Kidney (tissue), 14 donors: ENCODE data around the gene TBX21. TPM values are rescaled to one million over a fixed set of nuclear protein-coding genes. Genes with fewer than 3 reads are reported as not detected.

ENCODE experiments used
- DNase-seq, 5 donors: peaks; one replicate each; pipeline ENCODE4 v3.0.0-alpha.2; 2013 to 2020
- FAIRE-seq: peaks from 2 replicates; lab custom pipeline; 2012; peaks lifted over from hg19 to GRCh38; lab: Jason Lieb, UNC
- H3K27ac ChIP-seq, 2 donors: one replicate each; pipeline ENCODE4 v1.7.0; 2013; ENCODE audit warnings: low read depth in 2 of 2, low read length in 2 of 2, inconsistent platforms in 1 of 2
- H3K27me3 ChIP-seq: one replicate; pipeline ENCODE4 v1.7.1; 2013; ENCODE audit warnings: low read length, inconsistent platforms; ENCODE audit not compliant: control insufficient read depth, insufficient read depth
- H3K36me3 ChIP-seq, 3 donors: one replicate each; pipeline versions ENCODE4 v1.7.0 to v1.7.1; 2013; ENCODE audit warnings: low read length in 3 of 3, control low read depth in 1 of 3, inconsistent platforms in 1 of 3; ENCODE audit not compliant: insufficient read depth in 3 of 3, control insufficient read depth in 2 of 3
- H3K4me1 ChIP-seq, 3 donors: one replicate each; pipeline versions ENCODE4 v1.7.0 to v1.7.1; 2013; ENCODE audit warnings: low read length in 3 of 3, inconsistent platforms in 1 of 3, low read depth in 1 of 3; ENCODE audit not compliant: control insufficient read depth in 2 of 3, insufficient read depth in 2 of 3
- H3K4me3 ChIP-seq, 3 donors: one replicate each; pipeline versions ENCODE4 v1.7.0 to v1.8.1; 2013; ENCODE audit warnings: low read length in 3 of 3, control low read depth in 1 of 3, inconsistent platforms in 1 of 3
- H3K9ac ChIP-seq, 3 donors: one replicate each; pipeline versions ENCODE4 v1.7.0 to v1.7.1; 2013; ENCODE audit warnings: low read length in 3 of 3, control low read depth in 1 of 3, inconsistent platforms in 1 of 3
- H3K9me3 ChIP-seq, 3 donors: one replicate each; pipeline versions ENCODE4 v1.7.0 to v1.7.1; 2013; ENCODE audit warnings: low read length in 3 of 3, control low read depth in 1 of 3, inconsistent platforms in 1 of 3; ENCODE audit not compliant: control insufficient read depth in 2 of 3, insufficient read depth in 1 of 3
- intact Hi-C: fragments of 100-400 bp; cut with DNase I; formaldehyde crosslinking; loops from one replicate; pipeline ENCODE4 v1.11.1; 2022
- polyA plus RNA-seq: library from polyadenylated mRNA; stranded (reverse); fragments of 350-450 nt; fragmentation: Illumina TruSeq; extraction: RNeasy Lipid Tissue Mini Kit (QIAGEN cat#74804); gene quantifications from one replicate; pipeline ENCODE4 v1.2.3, GENCODE V29; 2014; ENCODE audit warnings: low read depth, low replicate concordance; ENCODE audit not compliant: insufficient read depth
- total RNA-seq: library from RNA; stranded (reverse); fragmentation: NEBNext Ultra II Directional; extraction: Animal tissue kit (Norgen Biotek cat#: 25700); gene quantifications from one replicate; pipeline ENCODE4 v1.2.1, GENCODE V29; 2021
- TF ChIP-seq, protein P1 (sequence below): IDR thresholded peaks from 3 replicates; pipeline ENCODE4 v1.5.1; 2012; ENCODE audit warnings: mild to moderate bottlenecking, moderate library complexity, borderline replicate concordance; ENCODE audit not compliant: insufficient read depth; ENCODE audit errors: extremely low read depth
- donor health status: control.
- donor health status: control.
- donor health status: control.
- donor health status: control.
- donor health status: control.
- donor health status: DM: yes; HTN: yes; CAD: no.
- donor health status: Normal renal cell carcinoma (clear cell type).

Gene TBX21
- total and polyA plus RNA-seq, 2 donors from 2014 or later = 0.24 to 1.9 TPM

DNA sequence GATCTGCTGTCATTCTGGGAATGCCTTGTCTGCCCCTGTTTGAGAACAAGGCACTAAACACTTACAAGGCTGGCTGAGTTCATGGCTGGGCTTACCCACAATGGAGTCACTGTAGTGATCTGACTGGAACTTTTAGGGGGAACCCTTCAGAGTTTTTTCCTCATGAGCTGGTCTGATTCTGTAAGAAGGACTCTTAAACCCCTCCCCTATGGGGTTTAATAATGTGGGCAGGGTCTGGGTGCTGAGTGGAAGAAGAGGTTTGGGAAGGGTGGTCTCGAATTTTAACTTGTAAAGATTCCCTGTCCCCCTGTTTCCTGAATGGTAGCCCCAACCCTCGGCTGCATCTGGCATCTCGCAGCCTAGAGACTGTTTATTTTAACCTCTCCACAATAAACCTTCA, 58.0 kb downstream of the TBX21 start:
- Histone ChIP-seq H3K9ac (no peak overlapping the region), H3K27me3 (peaks cover 25% of the 10 kb centered on the region), H3K4me1 (no peaks in the 10 kb centered on the region), H3K27ac (no peak overlapping the region), H3K9me3 (no peaks in the 10 kb centered on the region), H3K4me3 (no peak overlapping the region), H3K36me3 (no peaks in the 10 kb centered on the region)
- FAIRE-seq (no peak), DNase-seq (no peak)
- intact Hi-C loops = no loop called here
- TF ChIP-seq, protein P1, sequence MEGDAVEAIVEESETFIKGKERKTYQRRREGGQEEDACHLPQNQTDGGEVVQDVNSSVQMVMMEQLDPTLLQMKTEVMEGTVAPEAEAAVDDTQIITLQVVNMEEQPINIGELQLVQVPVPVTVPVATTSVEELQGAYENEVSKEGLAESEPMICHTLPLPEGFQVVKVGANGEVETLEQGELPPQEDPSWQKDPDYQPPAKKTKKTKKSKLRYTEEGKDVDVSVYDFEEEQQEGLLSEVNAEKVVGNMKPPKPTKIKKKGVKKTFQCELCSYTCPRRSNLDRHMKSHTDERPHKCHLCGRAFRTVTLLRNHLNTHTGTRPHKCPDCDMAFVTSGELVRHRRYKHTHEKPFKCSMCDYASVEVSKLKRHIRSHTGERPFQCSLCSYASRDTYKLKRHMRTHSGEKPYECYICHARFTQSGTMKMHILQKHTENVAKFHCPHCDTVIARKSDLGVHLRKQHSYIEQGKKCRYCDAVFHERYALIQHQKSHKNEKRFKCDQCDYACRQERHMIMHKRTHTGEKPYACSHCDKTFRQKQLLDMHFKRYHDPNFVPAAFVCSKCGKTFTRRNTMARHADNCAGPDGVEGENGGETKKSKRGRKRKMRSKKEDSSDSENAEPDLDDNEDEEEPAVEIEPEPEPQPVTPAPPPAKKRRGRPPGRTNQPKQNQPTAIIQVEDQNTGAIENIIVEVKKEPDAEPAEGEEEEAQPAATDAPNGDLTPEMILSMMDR = no peak

DNA sequence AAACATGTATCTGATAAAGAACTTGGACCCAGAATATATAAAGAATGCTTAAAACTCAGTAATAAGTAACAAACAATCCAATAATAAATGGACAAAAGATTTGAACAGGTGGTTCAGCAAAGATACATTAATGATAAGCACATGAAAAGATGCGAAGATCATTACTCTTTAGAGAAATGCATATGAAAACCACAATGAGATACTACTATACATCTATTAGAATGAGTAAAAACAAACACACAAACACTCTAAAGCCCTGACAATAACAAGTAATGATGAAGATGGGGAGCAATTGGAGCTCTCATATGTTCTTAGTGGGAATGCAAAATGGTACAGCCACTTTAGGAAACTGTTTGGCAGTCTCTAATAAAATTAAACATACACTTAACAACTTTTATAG, 59.4 kb downstream of the TBX21 start:
- TF ChIP-seq, protein P1 = no peak
- intact Hi-C loops = no loop called here
- no peak overlapping the region for H3K27ac ChIP-seq
- no peak overlapping the region for H3K9ac ChIP-seq
- peaks cover 25% of the 10 kb centered on the region for H3K27me3 ChIP-seq
- no peaks in the 10 kb centered on the region for H3K4me1 ChIP-seq
- FAIRE-seq (no peak), DNase-seq (no peak)
- H3K9me3 ChIP-seq = no peaks in the 10 kb centered on the region
- no peaks in the 10 kb centered on the region for H3K36me3 ChIP-seq
- H3K4me3 ChIP-seq = no peak overlapping the region

- Histone ChIP-seq H3K4me3 (no peak overlapping the region), H3K27me3 (peaks cover 25% of the 10 kb centered on the region), H3K4me1 (no peaks in the 10 kb centered on the region), H3K9ac (no peak overlapping the region), H3K36me3 (no peaks in the 10 kb centered on the region), H3K27ac (no peak overlapping the region), H3K9me3 (no peaks in the 10 kb centered on the region)
- FAIRE-seq (no peak), DNase-seq (no peak)
- intact Hi-C loops = no loop called here
- TF ChIP-seq, protein P1 = no peak
Measured at GRCh38 chr17:47792979-47793378, 59.9 kb downstream of the TBX21 start.

Other genes starting within 250 kb of the TBX21 start
- gene NPEPPS, start 202.1 kb upstream of the TBX21 start, total RNA-seq = 131 TPM
- 27.6 TPM for gene NPEPPS, start 202.1 kb upstream of the TBX21 start, polyA plus RNA-seq
- gene KPNB1, start 83.3 kb upstream of the TBX21 start, total RNA-seq = 220 TPM
- 49.1 TPM for gene KPNB1, start 83.3 kb upstream of the TBX21 start, polyA plus RNA-seq
- 10.1 TPM for gene TBKBP1, start 39.1 kb upstream of the TBX21 start, total RNA-seq
- 11.2 TPM for gene TBKBP1, start 39.1 kb upstream of the TBX21 start, polyA plus RNA-seq
- gene OSBPL7, start 88.6 kb downstream of the TBX21 start, total RNA-seq = 21.2 TPM
- gene OSBPL7, start 88.6 kb downstream of the TBX21 start, polyA plus RNA-seq = 5.3 TPM
- gene MRPL10, start 98.3 kb downstream of the TBX21 start, total RNA-seq = 38.3 TPM
- 52.2 TPM for gene MRPL10, start 98.3 kb downstream of the TBX21 start, polyA plus RNA-seq
- gene LRRC46, start 98.4 kb downstream of the TBX21 start, total RNA-seq = 0.91 TPM
- 1.5 TPM for gene LRRC46, start 98.4 kb downstream of the TBX21 start, polyA plus RNA-seq
- 40.3 TPM for gene SCRN2, start 108.0 kb downstream of the TBX21 start, total RNA-seq
- gene SCRN2, start 108.0 kb downstream of the TBX21 start, polyA plus RNA-seq = 172 TPM
- gene SP6, start 117.9 kb downstream of the TBX21 start, total RNA-seq = 2.0 TPM
- 0.86 TPM for gene SP6, start 117.9 kb downstream of the TBX21 start, polyA plus RNA-seq
- 23.6 TPM for gene SP2, start 163.0 kb downstream of the TBX21 start, total RNA-seq
- gene SP2, start 163.0 kb downstream of the TBX21 start, polyA plus RNA-seq = 9.0 TPM
- 45.1 TPM for gene PNPO, start 208.3 kb downstream of the TBX21 start, total RNA-seq
- 55.8 TPM for gene PNPO, start 208.3 kb downstream of the TBX21 start, polyA plus RNA-seq
- gene PRR15L, start 224.6 kb downstream of the TBX21 start, total RNA-seq = 105 TPM
- 64.5 TPM for gene PRR15L, start 224.6 kb downstream of the TBX21 start, polyA plus RNA-seq
- 208 TPM for gene CDK5RAP3, start 237.9 kb downstream of the TBX21 start, total RNA-seq
- 140 TPM for gene CDK5RAP3, start 237.9 kb downstream of the TBX21 start, polyA plus RNA-seq